ENCODE data around the gene PCSK5.
"Not testable (repeated sequence)": the region's sequence is repeated elsewhere in the genome, so short reads cannot be mapped to it uniquely, and the experiment has no call there.

The PCSK5 gene

DNA sequence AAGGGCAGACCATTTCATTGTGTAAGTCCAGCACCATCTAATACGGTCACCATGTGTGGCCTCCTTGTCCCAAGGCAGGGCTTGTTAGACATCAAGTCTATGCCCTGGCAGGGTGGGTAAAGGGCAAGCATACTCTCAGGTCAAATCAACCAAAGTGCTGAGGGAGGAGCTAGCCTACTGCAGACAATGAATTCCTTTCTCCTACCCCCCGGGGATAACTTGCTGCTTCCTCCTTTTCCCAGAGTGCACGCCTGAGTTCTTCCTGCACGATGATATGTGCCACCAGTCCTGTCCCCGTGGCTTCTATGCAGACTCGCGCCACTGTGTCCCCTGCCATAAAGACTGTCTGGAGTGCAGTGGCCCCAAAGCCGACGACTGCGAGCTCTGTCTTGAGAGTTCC lies 432.3 kb downstream of the PCSK5 start:
- DNase-seq (ENCODE audit: extremely low read depth, low read depth) = no peak
- no peak overlapping the region for H3K4me3 ChIP-seq (replicated peaks; ENCODE audit: low read depth, low read length)
- TF ChIP-seq, protein P1, sequence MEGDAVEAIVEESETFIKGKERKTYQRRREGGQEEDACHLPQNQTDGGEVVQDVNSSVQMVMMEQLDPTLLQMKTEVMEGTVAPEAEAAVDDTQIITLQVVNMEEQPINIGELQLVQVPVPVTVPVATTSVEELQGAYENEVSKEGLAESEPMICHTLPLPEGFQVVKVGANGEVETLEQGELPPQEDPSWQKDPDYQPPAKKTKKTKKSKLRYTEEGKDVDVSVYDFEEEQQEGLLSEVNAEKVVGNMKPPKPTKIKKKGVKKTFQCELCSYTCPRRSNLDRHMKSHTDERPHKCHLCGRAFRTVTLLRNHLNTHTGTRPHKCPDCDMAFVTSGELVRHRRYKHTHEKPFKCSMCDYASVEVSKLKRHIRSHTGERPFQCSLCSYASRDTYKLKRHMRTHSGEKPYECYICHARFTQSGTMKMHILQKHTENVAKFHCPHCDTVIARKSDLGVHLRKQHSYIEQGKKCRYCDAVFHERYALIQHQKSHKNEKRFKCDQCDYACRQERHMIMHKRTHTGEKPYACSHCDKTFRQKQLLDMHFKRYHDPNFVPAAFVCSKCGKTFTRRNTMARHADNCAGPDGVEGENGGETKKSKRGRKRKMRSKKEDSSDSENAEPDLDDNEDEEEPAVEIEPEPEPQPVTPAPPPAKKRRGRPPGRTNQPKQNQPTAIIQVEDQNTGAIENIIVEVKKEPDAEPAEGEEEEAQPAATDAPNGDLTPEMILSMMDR (IDR thresholded peaks at IDR 0.05; ENCODE audit: low read depth, low read length, missing control alignments) = no peak

DNA sequence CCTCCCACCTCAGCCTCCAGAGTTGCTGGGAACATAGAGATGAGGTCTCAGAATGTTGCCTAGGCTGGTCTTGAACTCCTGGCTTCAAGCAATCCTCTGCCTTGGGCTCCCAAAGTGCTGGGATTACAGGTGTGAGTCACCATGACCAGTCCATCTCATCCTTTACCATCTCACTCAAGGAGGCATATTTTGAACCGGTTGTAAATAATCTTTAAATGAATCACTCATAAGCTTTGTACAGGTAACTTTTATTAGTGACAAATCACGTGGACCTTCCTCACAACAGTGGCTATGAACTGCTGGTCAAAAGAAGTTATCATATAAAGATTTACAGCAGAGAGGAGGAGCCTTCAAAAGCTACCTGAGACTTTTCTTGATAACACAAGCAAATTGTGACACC lies 433.0 kb downstream of the PCSK5 start:
- H3K4me3 ChIP-seq (replicated peaks; ENCODE audit: low read depth, low read length) = no peak overlapping the region
- TF ChIP-seq, protein P1 (IDR thresholded peaks at IDR 0.05; ENCODE audit: low read depth, low read length, missing control alignments) = no peak
- DNase-seq (ENCODE audit: extremely low read depth, low read depth) = no peak

DNA sequence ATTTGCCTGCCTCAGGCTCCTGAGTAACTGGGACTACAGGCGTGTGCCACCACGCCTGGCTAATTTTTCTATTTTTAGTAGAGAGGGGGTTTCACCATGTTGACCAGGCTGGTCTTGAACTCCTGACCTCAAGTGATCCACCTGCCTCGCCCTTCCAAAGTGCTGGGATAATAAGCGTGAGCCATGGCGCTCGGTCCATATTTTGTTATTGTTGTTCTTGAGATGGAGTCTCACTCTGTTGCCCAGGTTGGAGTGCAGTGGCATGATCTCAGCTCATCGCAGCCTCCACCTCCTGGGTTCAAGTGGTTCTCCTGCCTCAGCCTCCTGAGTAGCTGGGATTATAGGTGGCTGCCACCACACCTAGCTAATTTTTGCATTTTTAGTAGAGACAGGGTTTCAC lies 433.6 kb downstream of the PCSK5 start:
- not testable (repeated sequence) for DNase-seq (ENCODE audit: extremely low read depth, low read depth); H3K4me3 ChIP-seq (replicated peaks; ENCODE audit: low read depth, low read length)

DNA sequence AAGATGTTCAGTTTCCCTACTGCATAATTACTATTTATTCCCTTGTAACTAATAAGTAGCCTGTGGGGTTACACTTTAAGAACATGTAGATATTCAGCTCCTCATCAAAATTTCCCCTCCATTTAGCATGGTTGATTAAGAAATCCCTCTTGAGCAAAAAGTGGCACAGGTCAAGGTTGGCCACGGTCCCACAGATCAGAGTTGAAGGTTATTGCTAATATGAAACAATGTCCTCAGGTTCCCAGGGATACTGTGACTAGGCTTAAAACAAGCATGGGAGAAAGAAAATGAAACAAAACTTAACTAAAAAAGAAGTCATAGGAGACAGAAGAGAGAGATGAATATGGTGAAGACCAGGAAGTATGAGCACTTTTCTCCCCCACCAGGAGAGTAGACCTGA lies 439.6 kb downstream of the PCSK5 start:
- no peak overlapping the region for H3K4me3 ChIP-seq (replicated peaks; ENCODE audit: low read depth, low read length)
- TF ChIP-seq, protein P1 (IDR thresholded peaks at IDR 0.05; ENCODE audit: low read depth, low read length, missing control alignments) = no peak
- no peak for DNase-seq (ENCODE audit: extremely low read depth, low read depth)

DNA sequence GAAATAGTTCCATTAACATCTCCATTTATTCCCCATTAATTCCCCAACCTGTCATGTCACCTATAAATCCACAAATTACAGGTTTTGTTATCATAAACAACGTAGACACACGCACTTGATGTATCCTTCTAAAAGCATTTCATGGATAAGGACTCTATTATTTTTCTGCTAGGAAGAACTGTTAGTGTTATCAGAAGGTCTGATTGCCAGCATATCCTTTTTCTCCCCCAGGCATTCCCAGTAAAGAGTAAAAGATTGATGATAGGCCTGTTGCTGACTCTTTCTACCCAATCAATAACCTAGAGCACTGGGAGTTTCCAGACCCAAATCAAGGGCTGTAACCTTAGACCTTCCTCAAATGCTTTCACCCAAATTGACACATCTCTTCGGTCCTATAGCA lies 442.9 kb downstream of the PCSK5 start:
- DNase-seq (ENCODE audit: extremely low read depth, low read depth) = no peak
- TF ChIP-seq, protein P1 (IDR thresholded peaks at IDR 0.05; ENCODE audit: low read depth, low read length, missing control alignments) = no peak
- H3K4me3 ChIP-seq (replicated peaks; ENCODE audit: low read depth, low read length) = no peak overlapping the region

DNA sequence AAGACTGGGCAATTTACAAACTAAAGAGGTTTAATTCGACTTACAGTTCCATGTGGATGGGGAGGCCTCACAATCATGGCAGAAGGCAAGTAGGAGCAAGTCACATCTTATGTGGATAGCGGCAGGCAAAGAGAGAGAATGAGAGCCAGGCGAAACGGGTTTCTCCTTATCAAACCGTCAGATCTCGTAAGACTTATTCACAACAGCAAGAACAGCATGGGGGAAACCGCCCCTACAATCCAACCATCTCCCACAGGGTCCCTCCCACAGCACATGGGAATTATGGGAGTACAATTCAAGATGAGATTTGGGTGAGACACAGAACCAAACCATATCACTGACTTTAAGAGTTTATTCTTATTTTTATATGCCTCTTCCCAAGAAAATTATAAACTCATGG lies 443.5 kb downstream of the PCSK5 start:
- no peak overlapping the region for H3K4me3 ChIP-seq (replicated peaks; ENCODE audit: low read depth, low read length)
- TF ChIP-seq, protein P1 (IDR thresholded peaks at IDR 0.05; ENCODE audit: low read depth, low read length, missing control alignments) = no peak
- DNase-seq (ENCODE audit: extremely low read depth, low read depth) = no peak

DNA sequence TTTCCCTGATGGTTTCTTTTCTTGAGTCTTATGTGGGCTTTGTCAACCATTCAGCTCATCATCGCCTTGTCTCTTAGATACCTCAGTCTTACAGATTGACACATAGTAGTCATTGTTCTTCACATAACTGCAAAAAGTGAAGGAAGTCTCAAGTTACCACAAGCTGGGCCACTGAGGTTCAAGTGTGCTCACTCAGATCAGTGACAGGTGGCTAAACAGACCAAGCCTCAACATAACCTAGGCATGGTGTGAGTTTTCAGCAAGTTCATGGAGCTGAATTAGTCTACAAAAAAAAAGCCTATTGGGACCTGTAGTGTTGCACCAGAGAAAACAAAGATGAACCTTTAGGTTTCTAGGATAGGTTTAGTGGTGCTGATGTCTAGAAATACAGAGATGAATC lies 445.6 kb downstream of the PCSK5 start:
- TF ChIP-seq, protein P1 (IDR thresholded peaks at IDR 0.05; ENCODE audit: low read depth, low read length, missing control alignments) = no peak

More for the DNA sequence above, 445.6 kb downstream of the PCSK5 start:
- no peak overlapping the region for H3K4me3 ChIP-seq (replicated peaks; ENCODE audit: low read depth, low read length)
- DNase-seq (ENCODE audit: extremely low read depth, low read depth) = no peak

Data from HFF-Myc (cell line).